Ovary (tissue), 9 donors: ENCODE measurements around the gene EFNA4. TPM values are rescaled to one million over a fixed set of nuclear protein-coding genes. Genes with fewer than 3 reads are reported as not detected.

Source experiments
- DNase-seq, 5 donors: peaks; one replicate each; pipeline ENCODE4 v3.0.0-alpha.2; 2019 to 2020
- H3K27ac ChIP-seq, 2 donors: fragments of 200-600 bp; one replicate each; pipeline versions ENCODE4 v1.5.1 to v1.8.0; 2019 to 2022
- H3K27me3 ChIP-seq: fragments of 200-600 bp; one replicate; pipeline ENCODE4 v1.8.0; 2022
- H3K36me3 ChIP-seq: fragments of 200-600 bp; sonication (generic); one replicate; pipeline ENCODE4 v1.5.1; 2019
- H3K4me1 ChIP-seq: one replicate; pipeline ENCODE4 v1.8.1; 2013; ENCODE audit warnings: mild to moderate bottlenecking, moderate library complexity; ENCODE audit not compliant: insufficient read depth
- H3K4me3 ChIP-seq: fragments of 200-600 bp; sonication (generic); one replicate; pipeline ENCODE4 v1.5.1; 2017
- H3K9me3 ChIP-seq, 2 donors: fragments of 200-600 bp in 1 of 2; sonication (generic) in 1 of 2; one replicate each; pipeline versions ENCODE4 v1.5.1 to v1.8.1; 2013 to 2019; ENCODE audit warnings: mild to moderate bottlenecking in 1 of 2, moderate library complexity in 1 of 2
- EP300 ChIP-seq: sonication (generic); formaldehyde crosslinking; IDR thresholded peaks from one replicate; pipeline ENCODE4 v1.6.1; 2017; ENCODE audit warnings: antibody characterized with exemption
- POLR2A ChIP-seq: fragments of 450-650 bp; IDR thresholded peaks from one replicate; pipeline ENCODE4 v1.6.1; 2017; ENCODE audit warnings: antibody characterized with exemption, mild to moderate bottlenecking, moderate library complexity
- WGBS, 3 donors: extraction: QIAGEN DNeasy Blood & Tissue Kit in 1 of 3; methylation state at CpG; one replicate each; pipeline versions ENCODE4 v1.1.5 to v1.1.7; 2013 to 2017; 5-methylcytosine and 5-hydroxymethylcytosine counted together
- intact Hi-C, 4 donors: fragments of 100-400 bp; cut with DNase I; formaldehyde crosslinking; loops; one replicate each; pipeline versions ENCODE4 v1.11.0 to v1.15.1; 2022 to 2023
- polyA plus RNA-seq, 2 donors: library from polyadenylated mRNA; stranded (reverse); fragments of 200-250 nt in 1 of 2; fragments of 350-450 nt in 1 of 2; fragmentation: Illumina TruSeq in 1 of 2; extraction: RNeasy Lipid Tissue Mini Kit (QIAGEN cat#74804) in 1 of 2; gene quantifications; one replicate each; pipeline ENCODE4 v1.2.3, GENCODE V29; 2013 to 2014
- total RNA-seq, 7 donors: library from RNA; depleted of rRNA in 2 of 7; stranded (reverse); fragments of >200 nt in 2 of 7; fragmentation: NEBNext Ultra II Directional in 3 of 7; extraction: Animal tissue kit (Norgen Biotek cat#: 25700) in 3 of 7; gene quantifications; one replicate each; pipeline versions ENCODE4 v1.1.0 to v1.2.4, GENCODE V29; 2016 to 2023
- TF ChIP-seq, protein P1 (sequence below), 3 donors: fragments of 450-650 bp in 2 of 3; fragments of 200-600 bp in 1 of 3; IDR thresholded peaks; one replicate each; pipeline versions ENCODE4 v1.5.1 to v1.8.0; 2016 to 2022; ENCODE audit warnings: antibody characterized with exemption in 3 of 3, mild to moderate bottlenecking in 1 of 3
- donor health status: DM: no; HTN: no; CAD: no; lungs with moderate emphysema.
- donor health status: DM: no; HTN: no; CAD: no.
- donor health status: Bipolar disorder and iron deficiency.
- donor health status: DM: yes; HTN: yes; CAD: no.
- donor health status: DM: no; HTN: no; CAD: no.
- donor health status: DM: yes; HTN: yes; CAD: no.

Gene EFNA4
- total and polyA plus RNA-seq, 9 donors: 7.3 to 14.1 (median 10.6) TPM

DNA sequence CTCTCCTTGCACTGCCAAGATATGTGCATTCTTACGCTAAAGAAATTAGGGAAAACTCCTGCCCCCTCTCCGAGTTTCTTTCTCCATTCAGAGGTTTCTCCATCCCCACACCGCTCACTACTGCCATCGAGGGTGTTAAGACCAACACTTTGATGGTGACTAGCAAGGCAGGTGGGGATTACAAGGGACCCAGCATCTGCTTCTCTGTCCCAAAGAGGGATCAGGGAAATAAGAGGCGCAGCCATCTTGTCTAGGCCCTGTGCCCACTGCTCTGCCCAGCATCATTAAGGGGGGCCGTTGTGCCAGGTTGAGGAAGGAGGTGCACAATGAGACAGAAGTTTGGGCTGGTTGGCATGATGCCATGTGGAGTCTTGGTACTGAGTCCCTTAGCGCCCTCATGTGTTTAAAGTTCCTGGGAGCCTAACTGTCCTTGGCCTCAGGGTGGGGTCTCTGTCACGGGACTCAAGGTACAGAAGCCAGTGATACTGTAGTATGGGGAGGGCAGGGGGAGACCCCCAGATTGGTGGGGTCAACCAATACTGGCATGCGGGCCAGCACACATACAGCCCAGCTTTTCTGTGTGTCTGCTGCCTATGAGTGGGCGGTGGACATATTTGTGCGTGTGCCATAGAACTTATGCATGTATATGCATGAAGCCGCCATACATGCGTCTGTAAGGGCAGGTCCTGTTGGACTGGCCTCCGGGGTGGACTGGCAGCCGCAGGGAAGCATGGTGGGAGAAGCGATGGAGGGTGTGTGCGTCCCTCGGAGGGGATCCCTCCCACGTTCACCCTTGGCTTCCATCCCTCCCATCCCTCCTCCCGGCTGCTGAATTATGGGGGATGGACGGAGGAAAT, 20.6 kb downstream of the EFNA4 start:
- H3K4me3 ChIP-seq: peak overlapping the region; percentile 61
- H3K9me3 ChIP-seq: no peaks in the 10 kb centered on the region
- H3K36me3 ChIP-seq: no peaks in the 10 kb centered on the region
- TF ChIP-seq EP300: no peak
- TF ChIP-seq, protein P1, sequence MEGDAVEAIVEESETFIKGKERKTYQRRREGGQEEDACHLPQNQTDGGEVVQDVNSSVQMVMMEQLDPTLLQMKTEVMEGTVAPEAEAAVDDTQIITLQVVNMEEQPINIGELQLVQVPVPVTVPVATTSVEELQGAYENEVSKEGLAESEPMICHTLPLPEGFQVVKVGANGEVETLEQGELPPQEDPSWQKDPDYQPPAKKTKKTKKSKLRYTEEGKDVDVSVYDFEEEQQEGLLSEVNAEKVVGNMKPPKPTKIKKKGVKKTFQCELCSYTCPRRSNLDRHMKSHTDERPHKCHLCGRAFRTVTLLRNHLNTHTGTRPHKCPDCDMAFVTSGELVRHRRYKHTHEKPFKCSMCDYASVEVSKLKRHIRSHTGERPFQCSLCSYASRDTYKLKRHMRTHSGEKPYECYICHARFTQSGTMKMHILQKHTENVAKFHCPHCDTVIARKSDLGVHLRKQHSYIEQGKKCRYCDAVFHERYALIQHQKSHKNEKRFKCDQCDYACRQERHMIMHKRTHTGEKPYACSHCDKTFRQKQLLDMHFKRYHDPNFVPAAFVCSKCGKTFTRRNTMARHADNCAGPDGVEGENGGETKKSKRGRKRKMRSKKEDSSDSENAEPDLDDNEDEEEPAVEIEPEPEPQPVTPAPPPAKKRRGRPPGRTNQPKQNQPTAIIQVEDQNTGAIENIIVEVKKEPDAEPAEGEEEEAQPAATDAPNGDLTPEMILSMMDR (IDR thresholded peaks at IDR 0.05): no peak
- no peak for TF ChIP-seq POLR2A
- peaks cover 19% of the 10 kb centered on the region for H3K4me1 ChIP-seq
- no peak overlapping the region for H3K27ac ChIP-seq
- H3K27me3 ChIP-seq: peaks cover 16% of the 10 kb centered on the region
- DNase-seq: peak; percentile 48 to 75 (median 59)
- WGBS, 3 donors: 25 to 33% (median 31%) methylated on average over 21 of the region's 21 CpGs
- intact Hi-C loops: loop anchor here in 3 of 4 donors (2.0 to 10.0 kb wide), 3 partner anchors 23 to 529 kb away; partner anchors contain the start of gene UBE2Q1 (in 1 of the 3)

DNA sequence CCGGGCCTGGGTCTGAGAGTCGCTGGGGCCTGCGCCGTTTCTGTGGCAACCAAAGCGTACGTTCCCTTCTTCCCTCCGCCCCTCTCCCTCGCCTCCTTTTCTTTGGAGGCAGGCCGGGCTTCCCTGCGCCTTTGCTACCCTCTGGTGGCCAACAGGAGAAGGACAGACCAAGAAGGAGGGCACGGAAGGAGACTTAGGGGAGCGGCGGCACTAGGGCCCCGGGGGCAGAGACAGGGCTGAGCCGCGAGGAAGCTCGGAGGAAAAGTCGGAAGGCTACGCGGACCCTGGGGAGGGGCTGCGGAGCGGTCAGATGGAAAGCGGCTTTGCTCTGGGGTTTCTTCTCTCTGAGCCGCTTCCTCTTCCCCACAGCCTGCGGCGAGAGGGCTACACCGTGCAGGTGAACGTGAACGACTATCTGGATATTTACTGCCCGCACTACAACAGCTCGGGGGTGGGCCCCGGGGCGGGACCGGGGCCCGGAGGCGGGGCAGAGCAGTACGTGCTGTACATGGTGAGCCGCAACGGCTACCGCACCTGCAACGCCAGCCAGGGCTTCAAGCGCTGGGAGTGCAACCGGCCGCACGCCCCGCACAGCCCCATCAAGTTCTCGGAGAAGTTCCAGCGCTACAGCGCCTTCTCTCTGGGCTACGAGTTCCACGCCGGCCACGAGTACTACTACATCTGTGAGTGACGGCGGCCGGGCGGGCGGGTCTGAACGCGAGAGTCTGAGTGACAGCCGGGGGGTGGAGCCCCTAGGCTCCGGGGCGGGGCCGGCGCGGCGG, 21.4 kb downstream of the EFNA4 start:
- Histone ChIP-seq H3K27me3 (peaks cover 16% of the 10 kb centered on the region), H3K4me3 (peak overlapping the region; percentile 61), H3K27ac (peak overlapping the region; percentile 66 to 69), H3K36me3 (no peaks in the 10 kb centered on the region), H3K4me1 (peaks cover 14% of the 10 kb centered on the region), H3K9me3 (no peaks in the 10 kb centered on the region)
- intact Hi-C loops: loop anchor here in 2 of 4 donors (5.0 to 10.0 kb wide), 2 partner anchors 38 to 530 kb away; partner anchors contain the start of gene UBE2Q1 (in 1 of the 2)
- DNase-seq: peak; percentile 86 to 92 (median 90)
- 0 to 1% (median 0%) methylated on average over 47 to 67 of the region's 67 CpGs for whole genome bisulfite sequencing, 3 donors
- TF ChIP-seq, protein P1 (IDR thresholded peaks at IDR 0.05): peak; percentile 92 to 98 (median 97)
- TF ChIP-seq EP300 (no peak), POLR2A (peak; percentile 10)

DNA sequence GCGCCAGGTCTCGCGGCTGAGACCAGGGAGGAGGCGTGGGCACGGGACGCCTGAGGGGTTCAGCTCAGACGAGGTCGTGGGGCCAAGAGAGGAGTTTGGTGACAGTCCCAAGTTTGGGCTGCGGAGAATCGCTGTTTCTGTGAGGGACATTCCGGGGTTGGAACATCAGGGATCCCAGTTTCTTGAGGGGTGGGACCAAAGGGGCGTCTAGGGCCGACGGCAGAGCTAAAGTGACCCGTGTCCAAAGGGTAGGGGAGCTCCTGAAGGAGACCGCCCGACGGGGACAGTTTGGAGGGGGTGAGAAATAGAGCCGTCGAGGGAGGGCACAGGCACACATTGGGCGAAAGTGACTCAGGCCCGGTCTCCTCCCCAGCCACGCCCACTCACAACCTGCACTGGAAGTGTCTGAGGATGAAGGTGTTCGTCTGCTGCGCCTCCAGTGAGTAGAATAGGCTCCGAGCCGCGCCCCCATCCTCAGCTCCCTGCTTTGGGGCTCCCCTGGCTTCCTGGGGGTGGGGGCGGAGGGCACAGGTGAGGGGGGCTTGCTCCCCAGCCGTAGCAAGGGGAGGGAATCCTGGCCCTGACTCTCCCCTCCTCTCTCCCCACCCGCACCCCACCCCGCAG, 22.1 kb downstream of the EFNA4 start:
- TF ChIP-seq POLR2A (no peak), EP300 (no peak)
- TF ChIP-seq, protein P1 (IDR thresholded peaks at IDR 0.05): no peak
- DNase-seq: peak; percentile 58 to 75 (median 72)
- peaks cover 12% of the 10 kb centered on the region for H3K4me1 ChIP-seq
- H3K36me3 ChIP-seq: no peaks in the 10 kb centered on the region
- H3K27ac ChIP-seq: peak overlapping the region; percentile 66 to 69
- 0 to 2% (median 1%) methylated on average over 28 to 32 of the region's 32 CpGs for WGBS, 3 donors
- H3K9me3 ChIP-seq: no peaks in the 10 kb centered on the region
- H3K4me3 ChIP-seq: peak overlapping the region; percentile 61
- intact Hi-C loops: loop anchor here in 1 of 4 donors (10.0 kb wide), 1 partner anchor 531 kb away; the partner anchor contains the start of gene UBE2Q1
- H3K27me3 ChIP-seq: peaks cover 12% of the 10 kb centered on the region
